HepG2 (cell line): ENCODE measurements around the gene ARL3. TPM values are rescaled to one million over a fixed set of nuclear protein-coding genes. Genes with fewer than 3 reads are reported as not detected.
A peak's percentile ranks its signal among the peaks of the same experiment; 100 is the strongest.

Source experiments
- ATF2 ChIP-seq: sonication (generic); formaldehyde crosslinking; IDR thresholded peaks from 2 replicates; pipeline ENCODE4 v1.4.0; 2020; ENCODE audit warnings: missing genetic modification reagents
- CSRNP2 ChIP-seq: sonication (generic); formaldehyde crosslinking; conservative IDR thresholded peaks from 2 replicates; pipeline ENCODE4 v1.8.0; 2022; ENCODE audit warnings: low read depth, missing genetic modification reagents
- E2F1 ChIP-seq: sonication (generic); formaldehyde crosslinking; IDR thresholded peaks from 2 replicates; pipeline ENCODE4 v1.5.0; 2020; ENCODE audit warnings: missing genetic modification reagents
- ERF ChIP-seq: IDR thresholded peaks from 2 replicates; pipeline ENCODE4 v1.6.1; 2018; ENCODE audit warnings: missing biosample characterization, missing genetic modification reagents
- HMGXB4 ChIP-seq, 2 experiments: sonication (generic) in 1 of 2; formaldehyde crosslinking in 1 of 2; IDR thresholded peaks; 2 replicates each; pipeline versions ENCODE4 v1.4.0 to v1.6.1; 2018 to 2020; ENCODE audit warnings: missing genetic modification reagents in 2 of 2, borderline replicate concordance in 1 of 2, low read depth in 1 of 2, mild to moderate bottlenecking in 1 of 2, missing biosample characterization in 1 of 2
- HNRNPUL1 ChIP-seq: fragments of 200-400 bp; formaldehyde crosslinking; IDR thresholded peaks from 2 replicates; pipeline ENCODE4 v1.6.1; 2017; ENCODE audit warnings: low read depth, mild to moderate bottlenecking, low read length, moderate library complexity
- KDM2A ChIP-seq: sonication (generic); formaldehyde crosslinking; IDR thresholded peaks from 2 replicates; pipeline ENCODE4 v1.4.0; 2020; ENCODE audit warnings: low read depth, missing genetic modification reagents, borderline replicate concordance
- KDM5A ChIP-seq: fragments of 200-600 bp; sonication (generic); IDR thresholded peaks from 2 replicates; pipeline ENCODE4 v1.7.0; 2018; ENCODE audit warnings: antibody characterized with exemption, mild to moderate bottlenecking, low read length, borderline replicate concordance
- NFE2 ChIP-seq: sonication (generic); formaldehyde crosslinking; IDR thresholded peaks from 2 replicates; pipeline ENCODE4 v1.4.0; 2020; ENCODE audit warnings: missing genetic modification reagents
- PCBP2 ChIP-seq: fragments of 200-400 bp; formaldehyde crosslinking; optimal IDR thresholded peaks from 2 replicates; pipeline ENCODE3; 2018; ENCODE audit warnings: low read length, low read depth; ENCODE audit not compliant: poor library complexity, severe bottlenecking
- RFXAP ChIP-seq: sonication (generic); formaldehyde crosslinking; IDR thresholded peaks from 2 replicates; pipeline ENCODE4 v1.4.0; 2020; ENCODE audit warnings: missing genetic modification reagents, borderline replicate concordance
- SATB2 ChIP-seq: sonication (generic); formaldehyde crosslinking; IDR thresholded peaks from 2 replicates; pipeline ENCODE4 v1.5.0; 2020; ENCODE audit warnings: missing genetic modification reagents
- TBX2 ChIP-seq: sonication (generic); formaldehyde crosslinking; IDR thresholded peaks from 2 replicates; pipeline ENCODE4 v1.5.0; 2020; ENCODE audit warnings: missing genetic modification reagents, mild to moderate bottlenecking, borderline replicate concordance
- THYN1 ChIP-seq: sonication (generic); formaldehyde crosslinking; IDR thresholded peaks from 2 replicates; pipeline ENCODE4 v1.8.1; 2023; ENCODE audit warnings: low read depth, mild to moderate bottlenecking, moderate library complexity, missing genetic modification reagents, borderline replicate concordance
- YY1 ChIP-seq: IDR thresholded peaks from 2 replicates; pipeline ENCODE4 v1.6.1; 2011; ENCODE audit warnings: low read length, low read depth, moderate library complexity, mild to moderate bottlenecking; ENCODE audit not compliant: insufficient read depth, insufficient replicate concordance
- ZNF543 ChIP-seq: sonication (generic); formaldehyde crosslinking; IDR thresholded peaks from 2 replicates; pipeline ENCODE4 v1.4.0; 2020; ENCODE audit warnings: mild to moderate bottlenecking, missing genetic modification reagents
- ZNF710 ChIP-seq: sonication (generic); formaldehyde crosslinking; IDR thresholded peaks from 2 replicates; pipeline ENCODE4 v1.5.0; 2020; ENCODE audit warnings: mild to moderate bottlenecking, missing genetic modification reagents, borderline replicate concordance
- polyA plus RNA-seq, 8 experiments: library from polyadenylated mRNA; depleted of rRNA in 3 of 8; stranded (reverse) in 7 of 8; unstranded in 1 of 8; fragments of >200 nt; fragmentation: Illumina TruSeq in 4 of 8; extraction: Trizol in 4 of 8; gene quantifications; 2 replicates each; pipeline versions ENCODE4 v1.2.1 to v1.2.3, GENCODE V29; 2011 to 2016; ENCODE audit warnings: low read depth in 4 of 8, missing spikeins in 1 of 8, mixed read lengths in 1 of 8; ENCODE audit not compliant: insufficient read depth in 1 of 8
- total RNA-seq, 5 experiments: library from RNA; depleted of rRNA; stranded (reverse); fragments of >200 nt; fragmentation: Illumina TruSeq; extraction: Trizol; gene quantifications; 2 replicates each; pipeline ENCODE4 v1.2.3, GENCODE V29; 2016; ENCODE audit warnings: low read depth in 1 of 5

Gene ARL3
- total and polyA plus RNA-seq, 2 of the 13 experiments (the other 11 are each of a cell fraction or from before 2014, with no cell fraction given), result 5.2 to 6.6 TPM

- TF ChIP-seq CSRNP2 (CRISPR knock-in tag), result no peak
- TF ChIP-seq E2F1, result 0 out of 2 replicates have a peak, but pooled peaks have one; percentile 47
- peak; percentile 39; the same call in 1 of the 2 replicates for TF ChIP-seq ERF
- peak; percentile 98 for TF ChIP-seq YY1
- peak; percentile 99 for TF ChIP-seq ZNF710 (CRISPR knock-in tag)
- TF ChIP-seq KDM5A, result peak; percentile 22; the same call in 1 of the 2 replicates
- TF ChIP-seq HNRNPUL1, result no peak
- no peak for TF ChIP-seq ZNF543 (CRISPR knock-in tag)
- TF ChIP-seq HMGXB4 (CRISPR knock-in tag; IDR thresholded peaks at IDR 0.05; ENCODE audit: borderline replicate concordance in 1 of 2, low read depth in 1 of 2), result peak; percentile 18 to 39; a peak in 3 of 4 replicates
- TF ChIP-seq TBX2 (CRISPR knock-in tag), result peak; percentile 31; the same call in 1 of the 2 replicates
- TF ChIP-seq RFXAP (CRISPR knock-in tag), result 0 out of 2 replicates have a peak, but pooled peaks have one; percentile 43
- TF ChIP-seq THYN1, result no peak
- TF ChIP-seq KDM2A (CRISPR knock-in tag), result peak; percentile 94; the same call in 1 of the 2 replicates
- peak; percentile 29; the same call in 1 of the 2 replicates for TF ChIP-seq ATF2 (CRISPR knock-in tag)
- no peak for TF ChIP-seq PCBP2
- no peak for TF ChIP-seq SATB2 (CRISPR knock-in tag)
- no peak for TF ChIP-seq NFE2 (CRISPR knock-in tag)
These were observed 29.6 kb upstream of the ARL3 start, which contains the start of gene WBP1L (continued) for GRCh38 chr10:102743588-102744373.
